Measurements from ENCODE around the gene NPPB. TPM values are rescaled to one million over a fixed set of nuclear protein-coding genes. Genes with fewer than 3 reads are reported as not detected.
"Not testable (repeated sequence)": the region's sequence is repeated elsewhere in the genome, so short reads cannot be mapped to it uniquely, and the experiment has no call there.

The NPPB gene
- total RNA-seq, 1 donor: not detected

- no peak for TF ChIP-seq CTCF (IDR thresholded peaks at IDR 0.05; ENCODE audit: extremely low read depth, low read depth, low read length)
- peak; percentile 13 for DNase-seq (ENCODE audit: insufficient read length, low spot score, missing footprints)
- H3K4me1 ChIP-seq (ENCODE audit: insufficient read depth, low read length): peaks cover 8% of the 10 kb centered on the region
- H3K4me3 ChIP-seq (ENCODE audit: insufficient read depth, low read length): no peak overlapping the region
- no peaks in the 10 kb centered on the region for H3K36me3 ChIP-seq (ENCODE audit: insufficient read depth, low read length)
- H3K27ac ChIP-seq (ENCODE audit: low read depth, low read length): no peak overlapping the region
- no peaks in the 10 kb centered on the region for H4K20me1 ChIP-seq (ENCODE audit: insufficient read depth, low read length)
- H3K79me2 ChIP-seq (ENCODE audit: insufficient read depth, low read length): no peaks in the 10 kb centered on the region
- no peak overlapping the region for H2AFZ ChIP-seq (ENCODE audit: low read length)
- H3K9me3 ChIP-seq (ENCODE audit: low read depth, low read length): no peaks in the 10 kb centered on the region
- peaks cover 8% of the 10 kb centered on the region for H3K27me3 ChIP-seq (ENCODE audit: insufficient read depth, low read length)
- no peak overlapping the region for H3K4me2 ChIP-seq (ENCODE audit: insufficient read depth, low read length)
Measured at GRCh38 chr1:11904978-11905377, 46.2 kb upstream of the NPPB start.

DNA sequence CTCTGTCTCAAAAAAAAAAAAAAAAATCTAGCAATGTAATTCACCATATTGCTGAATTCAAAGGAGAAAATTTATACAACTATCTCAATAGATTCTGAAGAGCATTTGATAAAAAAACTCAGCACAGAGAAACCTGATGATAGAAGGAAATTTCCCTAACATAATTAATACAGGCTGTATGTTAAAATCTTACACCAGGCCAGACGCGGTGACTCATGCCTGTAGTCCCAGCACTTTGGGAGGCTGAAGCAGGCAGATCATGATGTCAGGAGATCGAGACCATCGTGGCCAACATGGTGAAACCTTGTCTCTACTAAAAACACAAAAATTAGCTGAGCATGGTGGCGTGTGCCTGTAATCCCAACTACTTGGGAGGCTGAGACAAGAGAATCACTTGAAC is 45.4 kb upstream of the NPPB start:
- H3K4me1 ChIP-seq (ENCODE audit: insufficient read depth, low read length); H3K9me3 ChIP-seq (ENCODE audit: low read depth, low read length); DNase-seq (ENCODE audit: insufficient read length, low spot score, missing footprints); H4K20me1 ChIP-seq (ENCODE audit: insufficient read depth, low read length); H3K79me2 ChIP-seq (ENCODE audit: insufficient read depth, low read length); H2AFZ ChIP-seq (ENCODE audit: low read length); H3K4me2 ChIP-seq (ENCODE audit: insufficient read depth, low read length); H3K36me3 ChIP-seq (ENCODE audit: insufficient read depth, low read length); H3K27ac ChIP-seq (ENCODE audit: low read depth, low read length); H3K4me3 ChIP-seq (ENCODE audit: insufficient read depth, low read length): not testable (repeated sequence)
- peaks cover 12% of the 10 kb centered on the region for H3K27me3 ChIP-seq (ENCODE audit: insufficient read depth, low read length)

DNA sequence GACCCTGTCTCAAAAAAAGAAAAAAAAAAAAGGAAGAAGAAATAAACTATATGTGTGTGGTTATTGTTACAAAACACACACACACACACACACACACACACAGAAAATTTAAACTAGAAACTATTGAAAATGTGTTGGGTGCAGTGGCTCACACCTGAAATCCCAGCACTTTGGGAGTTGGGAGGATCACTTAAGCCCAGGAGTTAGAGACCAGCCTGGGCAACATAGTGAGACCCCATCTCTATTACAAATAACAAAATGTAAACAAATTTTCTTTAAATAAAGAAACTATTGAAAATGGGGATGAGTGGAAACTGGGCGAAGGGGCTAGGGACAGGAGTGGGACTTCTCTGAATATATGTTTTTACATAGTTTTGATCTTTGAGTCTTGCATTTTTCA is 44.5 kb upstream of the NPPB start:
- Histone ChIP-seq H2AFZ (ENCODE audit: low read length) (no peak overlapping the region), H3K27ac (ENCODE audit: low read depth, low read length) (no peak overlapping the region), H3K4me3 (ENCODE audit: insufficient read depth, low read length) (no peak overlapping the region), H3K4me1 (ENCODE audit: insufficient read depth, low read length) (no peaks in the 10 kb centered on the region), H3K36me3 (ENCODE audit: insufficient read depth, low read length) (no peaks in the 10 kb centered on the region), H3K79me2 (ENCODE audit: insufficient read depth, low read length) (no peaks in the 10 kb centered on the region), H3K27me3 (ENCODE audit: insufficient read depth, low read length) (peaks cover 20% of the 10 kb centered on the region), H4K20me1 (ENCODE audit: insufficient read depth, low read length) (peaks cover 4% of the 10 kb centered on the region), H3K9me3 (ENCODE audit: low read depth, low read length) (no peaks in the 10 kb centered on the region), H3K4me2 (ENCODE audit: insufficient read depth, low read length) (no peak overlapping the region)
- no peak for DNase-seq (ENCODE audit: insufficient read length, low spot score, missing footprints)
- TF ChIP-seq CTCF (IDR thresholded peaks at IDR 0.05; ENCODE audit: extremely low read depth, low read depth, low read length): no peak

GRCh38 chr1:11901446-11901845 is 42.7 kb upstream of the NPPB start:
- not testable (repeated sequence) for H3K79me2 ChIP-seq (ENCODE audit: insufficient read depth, low read length); H3K36me3 ChIP-seq (ENCODE audit: insufficient read depth, low read length); H3K27ac ChIP-seq (ENCODE audit: low read depth, low read length); H4K20me1 ChIP-seq (ENCODE audit: insufficient read depth, low read length); H3K9me3 ChIP-seq (ENCODE audit: low read depth, low read length); H3K4me3 ChIP-seq (ENCODE audit: insufficient read depth, low read length); H2AFZ ChIP-seq (ENCODE audit: low read length); H3K4me1 ChIP-seq (ENCODE audit: insufficient read depth, low read length); DNase-seq (ENCODE audit: insufficient read length, low spot score, missing footprints); H3K4me2 ChIP-seq (ENCODE audit: insufficient read depth, low read length)
- H3K27me3 ChIP-seq (ENCODE audit: insufficient read depth, low read length): peaks cover 32% of the 10 kb centered on the region

DNA sequence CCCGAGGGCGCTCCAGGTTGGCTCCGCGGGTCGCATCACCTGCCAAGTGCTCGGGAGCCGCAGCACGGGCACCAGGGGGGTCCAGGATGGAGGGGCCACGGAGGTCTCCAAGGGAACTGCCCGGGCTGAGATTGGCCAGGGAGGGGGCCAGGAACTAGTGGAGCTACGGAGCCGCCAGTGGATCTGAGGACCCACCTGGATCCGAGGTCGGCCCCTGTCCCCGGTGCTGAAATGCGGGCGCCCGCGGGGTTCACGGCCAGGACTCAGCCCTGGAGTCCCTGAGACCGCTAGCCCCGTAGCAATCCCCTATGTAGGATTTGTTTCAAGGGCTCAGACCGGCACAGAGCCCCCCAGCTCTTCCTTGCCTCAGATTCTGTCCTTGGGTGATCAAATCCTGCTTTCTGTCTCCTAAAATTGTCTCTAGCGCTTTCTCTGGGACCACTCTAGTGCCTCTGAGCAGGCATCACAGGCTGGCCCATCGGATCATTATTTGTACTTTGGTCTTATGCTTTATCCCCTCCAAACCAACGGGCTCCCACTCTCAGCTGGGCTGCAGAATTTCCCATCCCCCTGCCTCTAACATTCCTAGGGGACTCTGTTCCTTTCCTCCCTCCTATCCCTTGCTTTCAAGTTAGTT is 40.2 kb upstream of the NPPB start:
- TF ChIP-seq CTCF (IDR thresholded peaks at IDR 0.05; ENCODE audit: extremely low read depth, low read depth, low read length): no peak
- no peak overlapping the region for H2AFZ ChIP-seq (ENCODE audit: low read length)
- H3K79me2 ChIP-seq (ENCODE audit: insufficient read depth, low read length): no peaks in the 10 kb centered on the region
- H3K4me3 ChIP-seq (ENCODE audit: insufficient read depth, low read length): no peak overlapping the region
- no peaks in the 10 kb centered on the region for H3K36me3 ChIP-seq (ENCODE audit: insufficient read depth, low read length)
- peak; percentile 75 for DNase-seq (ENCODE audit: insufficient read length, low spot score, missing footprints)
- peaks cover 32% of the 10 kb centered on the region for H3K27me3 ChIP-seq (ENCODE audit: insufficient read depth, low read length)
- H4K20me1 ChIP-seq (ENCODE audit: insufficient read depth, low read length): peaks cover 8% of the 10 kb centered on the region
- H3K4me2 ChIP-seq (ENCODE audit: insufficient read depth, low read length): no peak overlapping the region
- H3K27ac ChIP-seq (ENCODE audit: low read depth, low read length): no peak overlapping the region
- H3K4me1 ChIP-seq (ENCODE audit: insufficient read depth, low read length): no peaks in the 10 kb centered on the region
- H3K9me3 ChIP-seq (ENCODE audit: low read depth, low read length): no peaks in the 10 kb centered on the region

Measured in osteoblast (primary cell).